SK-N-SH treated with all-trans-retinoic acid at 6 μM for 48 hours (cell line): ENCODE results near the gene ST3GAL4.

Experiments used
- ATAC-seq: fragments of 200-7000 bp; cut with Tn5 transposase; 3 replicates; pipeline ENCODE4 v1.9.1; 2020; ENCODE audit warnings: mild to moderate bottlenecking, moderate library complexity
- ARNTL ChIP-seq: fragments of 450-650 bp; formaldehyde crosslinking; IDR thresholded peaks from 2 replicates; pipeline ENCODE4 v1.5.0; 2020; ENCODE audit warnings: low read depth, mild to moderate bottlenecking, moderate library complexity, borderline replicate concordance
- BACH2 ChIP-seq: fragments of 250-450 bp; sonication (Bioruptor Pico); IDR thresholded peaks from 2 replicates; pipeline ENCODE4 v1.9.0; 2021; ENCODE audit warnings: mild to moderate bottlenecking, borderline replicate concordance
- CREB5 ChIP-seq: fragments of 250-450 bp; sonication (Bioruptor Pico); IDR thresholded peaks from 2 replicates; pipeline ENCODE4 v1.5.1; 2020; ENCODE audit warnings: low read depth, mild to moderate bottlenecking, moderate library complexity
- CSDC2 ChIP-seq: fragments of 250-450 bp; sonication (Bioruptor Pico); IDR thresholded peaks from 2 replicates; pipeline ENCODE4 v1.5.0; 2020; ENCODE audit warnings: mild to moderate bottlenecking, moderate library complexity
- ESRRG ChIP-seq: fragments of 250-450 bp; sonication (Bioruptor Pico); IDR thresholded peaks from 2 replicates; pipeline ENCODE4 v1.6.1; 2021; ENCODE audit warnings: mild to moderate bottlenecking
- GLIS3 ChIP-seq: fragments of 250-450 bp; sonication (Bioruptor Pico); IDR thresholded peaks from 2 replicates; pipeline ENCODE4 v1.5.0; 2020; ENCODE audit warnings: mild to moderate bottlenecking, moderate library complexity
- OSR1 ChIP-seq: fragments of 250-450 bp; sonication (Bioruptor Pico); IDR thresholded peaks from 2 replicates; pipeline ENCODE4 v1.8.0; 2022; ENCODE audit warnings: moderate library complexity, mild to moderate bottlenecking, inconsistent platforms
- PATZ1 ChIP-seq: fragments of 250-450 bp; sonication (Bioruptor Pico); IDR thresholded peaks from 2 replicates; pipeline ENCODE4 v1.8.0; 2020; ENCODE audit warnings: mild to moderate bottlenecking, moderate library complexity, borderline replicate concordance
- RARB ChIP-seq: fragments of 250-450 bp; sonication (Bioruptor Pico); IDR thresholded peaks from 2 replicates; pipeline ENCODE4 v1.8.0; 2021; ENCODE audit warnings: mild to moderate bottlenecking, moderate library complexity
- SNAI2 ChIP-seq: fragments of 250-450 bp; sonication (Bioruptor Pico); IDR thresholded peaks from 2 replicates; pipeline ENCODE4 v1.5.0; 2020; ENCODE audit warnings: mild to moderate bottlenecking, moderate library complexity
- TCF4 ChIP-seq: fragments of 250-450 bp; sonication (Bioruptor Pico); IDR thresholded peaks from 2 replicates; pipeline ENCODE4 v1.8.0; 2021; ENCODE audit warnings: mild to moderate bottlenecking, moderate library complexity, borderline replicate concordance
- TOX ChIP-seq: fragments of 250-450 bp; sonication (Bioruptor Pico); IDR thresholded peaks from 2 replicates; pipeline ENCODE4 v1.8.0; 2021; ENCODE audit warnings: mild to moderate bottlenecking, moderate library complexity, borderline replicate concordance
- TSHZ2 ChIP-seq: fragments of 250-450 bp; sonication (Bioruptor Pico); IDR thresholded peaks from 2 replicates; pipeline ENCODE4 v1.5.0; 2020; ENCODE audit warnings: mild to moderate bottlenecking, moderate library complexity
- ZC3H10 ChIP-seq: fragments of 250-450 bp; sonication (Bioruptor Pico); IDR thresholded peaks from 2 replicates; pipeline ENCODE4 v1.5.1; 2021; ENCODE audit warnings: mild to moderate bottlenecking, moderate library complexity
- ZFP3 ChIP-seq: fragments of 250-450 bp; sonication (Bioruptor Pico); IDR thresholded peaks from 2 replicates; pipeline ENCODE4 v1.5.0; 2020; ENCODE audit warnings: mild to moderate bottlenecking, moderate library complexity
- ZFP30 ChIP-seq: fragments of 450-650 bp; formaldehyde crosslinking; IDR thresholded peaks from 2 replicates; pipeline ENCODE4 v1.5.0; 2022; ENCODE audit warnings: mild to moderate bottlenecking, moderate library complexity
- ZNF565 ChIP-seq: fragments of 450-650 bp; formaldehyde crosslinking; conservative IDR thresholded peaks from 2 replicates; pipeline ENCODE4 v1.5.0; 2020; ENCODE audit warnings: low read depth, mild to moderate bottlenecking, moderate library complexity
- ZNF70 ChIP-seq: fragments of 450-650 bp; formaldehyde crosslinking; IDR thresholded peaks from 2 replicates; pipeline ENCODE4 v1.5.0; 2020; ENCODE audit warnings: mild to moderate bottlenecking, moderate library complexity
- ZNF8 ChIP-seq: fragments of 450-650 bp; formaldehyde crosslinking; IDR thresholded peaks from 2 replicates; pipeline ENCODE4 v1.5.0; 2020; ENCODE audit warnings: mild to moderate bottlenecking, moderate library complexity

The ST3GAL4 gene

DNA sequence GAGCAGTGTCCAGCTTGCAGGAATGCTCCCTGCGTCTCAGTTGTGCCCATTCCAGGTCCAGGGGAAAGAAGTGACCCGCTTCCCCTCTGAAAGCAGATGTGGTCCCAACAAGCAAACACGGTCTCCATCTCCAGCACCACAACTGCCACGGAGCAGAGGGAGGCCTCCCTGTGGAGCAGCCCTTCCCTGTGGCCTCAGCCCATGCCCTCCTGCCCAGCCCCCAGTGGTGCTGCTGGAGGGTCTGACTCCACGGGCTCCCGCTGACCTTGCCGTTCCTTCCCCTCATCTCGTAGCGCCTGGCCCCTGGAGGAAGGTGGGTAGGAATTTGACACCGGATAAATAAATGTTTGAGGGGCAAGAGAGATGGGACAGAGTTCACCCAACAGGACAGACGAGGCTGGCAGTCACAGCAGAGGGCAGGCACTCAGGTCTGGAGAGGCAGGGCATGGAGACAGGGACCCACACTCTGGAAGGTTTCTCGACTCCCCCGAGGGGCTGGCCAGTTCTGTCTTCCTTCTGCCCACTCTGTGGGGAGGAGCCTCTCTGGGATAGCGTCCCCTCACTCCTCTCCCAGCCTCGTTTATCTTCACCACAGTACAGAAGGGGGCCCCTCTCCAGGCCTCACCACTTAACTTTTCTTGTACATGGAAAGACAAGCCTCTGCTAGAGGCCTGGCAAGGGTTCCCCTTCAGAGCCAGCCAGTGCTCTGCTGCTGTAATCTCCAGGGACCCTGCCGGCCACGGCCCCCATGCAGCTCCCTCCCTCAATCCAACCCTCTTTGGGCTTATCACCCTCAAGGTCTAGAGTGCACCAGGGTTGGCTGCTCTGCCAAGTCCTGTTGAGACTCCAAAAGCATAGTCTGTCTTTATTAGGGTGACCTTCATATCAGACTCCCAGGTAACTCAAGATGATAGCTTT, 7.5 kb upstream of the ST3GAL4 start:
- ATAC-seq: no peak
- TF ChIP-seq ZFP3 (CRISPR knock-in tag) (no peak), ZFP30 (CRISPR knock-in tag) (no peak), ARNTL (CRISPR knock-in tag) (no peak), RARB (CRISPR knock-in tag) (no peak), PATZ1 (no peak), GLIS3 (no peak), ZC3H10 (CRISPR knock-in tag) (no peak), ZNF8 (CRISPR knock-in tag) (no peak), TCF4 (CRISPR knock-in tag) (no peak), OSR1 (CRISPR knock-in tag) (no peak), SNAI2 (no peak), TOX (no peak), ZNF565 (CRISPR knock-in tag) (no peak)
- TF ChIP-seq, all 23 proteins: peak for 0

DNA sequence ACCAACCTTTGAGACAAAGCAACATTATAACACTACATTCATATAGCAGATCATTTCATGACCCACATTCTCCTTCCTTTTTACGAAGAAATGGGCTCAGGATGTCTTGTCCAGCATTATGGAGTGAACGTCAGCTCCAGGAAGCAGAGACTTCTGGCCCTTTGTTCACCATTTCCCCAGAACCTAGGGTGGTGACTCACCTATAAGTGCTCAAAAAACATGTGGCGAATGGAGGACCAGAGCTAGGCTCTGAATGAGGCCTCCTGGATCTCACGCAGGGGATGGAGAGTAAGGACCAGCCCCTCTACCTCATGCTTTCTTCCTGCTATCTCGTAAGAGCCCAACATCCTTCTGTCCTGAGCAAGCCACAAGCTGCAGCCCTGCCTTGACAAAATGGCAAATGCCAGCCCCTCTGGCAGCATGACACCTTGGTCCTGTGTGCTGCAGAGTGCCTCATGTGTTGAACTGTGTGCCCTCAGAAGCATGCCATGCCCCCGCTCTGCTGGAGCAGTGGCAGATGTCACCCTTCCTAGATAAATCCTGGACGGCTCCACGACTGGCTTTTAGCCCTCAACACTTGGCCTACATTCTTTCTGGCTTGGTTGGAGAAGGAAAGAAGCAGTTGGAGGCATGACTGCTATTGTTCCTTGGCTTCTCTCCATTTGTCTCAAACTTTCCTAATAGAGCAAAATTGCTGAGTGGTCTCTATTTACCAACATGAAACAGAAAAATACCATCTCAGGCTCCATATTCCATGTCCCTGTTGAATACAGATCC, 6.5 kb upstream of the ST3GAL4 start:
- TF ChIP-seq ARNTL (CRISPR knock-in tag) (no peak), TCF4 (CRISPR knock-in tag) (no peak), ZC3H10 (CRISPR knock-in tag) (no peak), ZNF8 (CRISPR knock-in tag) (no peak), OSR1 (CRISPR knock-in tag) (no peak), PATZ1 (no peak), ZFP30 (CRISPR knock-in tag) (no peak), ZNF70 (CRISPR knock-in tag) (no peak), CREB5 (no peak), ZFP3 (CRISPR knock-in tag) (no peak)
- no peak for ATAC-seq

DNA sequence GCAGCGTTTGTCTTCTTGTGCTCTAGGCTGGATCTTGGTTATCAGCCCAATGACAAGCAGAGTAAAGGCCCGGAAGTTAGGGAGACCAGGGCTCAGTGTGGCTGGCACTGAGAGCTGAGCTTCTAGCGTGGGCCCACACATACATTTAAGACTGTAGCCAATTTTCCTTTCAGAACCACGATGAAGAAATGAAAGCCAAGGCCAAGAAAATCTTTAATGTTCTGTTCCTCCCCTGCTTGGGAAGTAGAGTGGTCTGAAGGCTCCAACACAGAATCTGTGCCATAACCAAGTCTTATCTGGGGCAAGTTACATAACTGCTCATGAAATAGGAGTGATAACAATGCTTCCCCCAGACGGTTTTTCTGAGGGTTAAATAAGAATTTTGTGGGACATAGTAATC, 4.7 kb upstream of the ST3GAL4 start:
- ATAC-seq: no peak
- TF ChIP-seq ZNF70 (CRISPR knock-in tag) (no peak), ZC3H10 (CRISPR knock-in tag) (no peak), CREB5 (no peak), ARNTL (CRISPR knock-in tag) (no peak), BACH2 (CRISPR knock-in tag) (no peak)

GRCh38 chr11:126352163-126352562, 3.3 kb upstream of the ST3GAL4 start:
- no peak for ATAC-seq
- TF ChIP-seq ZNF565 (CRISPR knock-in tag): no peak
- no peak for TF ChIP-seq CSDC2
- TF ChIP-seq ZNF8 (CRISPR knock-in tag): no peak
- TF ChIP-seq ZNF70 (CRISPR knock-in tag): no peak
- no peak for TF ChIP-seq ZFP3 (CRISPR knock-in tag)
- TF ChIP-seq ARNTL (CRISPR knock-in tag): no peak
- TF ChIP-seq ESRRG (CRISPR knock-in tag): no peak
- no peak for TF ChIP-seq OSR1 (CRISPR knock-in tag)
- TF ChIP-seq PATZ1: no peak
- no peak for TF ChIP-seq TSHZ2 (CRISPR knock-in tag)
- TF ChIP-seq SNAI2: no peak
